AG09309 (cell line): ENCODE measurements around the gene TRMT2A.

Source experiments
- DNase-seq: peaks from one replicate; pipeline ENCODE4 v3.0.0-alpha.2; 2010; ENCODE audit warnings: low read depth
- H3K4me3 ChIP-seq: 2 replicates; pipeline ENCODE4 v1.5.1; 2011; ENCODE audit warnings: mild to moderate bottlenecking, low read depth, low read length, moderate library complexity; ENCODE audit not compliant: control insufficient read depth
- CTCF ChIP-seq: IDR thresholded peaks from 2 replicates; pipeline ENCODE4 v1.5.1; 2011; ENCODE audit warnings: mild to moderate bottlenecking, low read depth, low read length, inconsistent platforms; ENCODE audit not compliant: insufficient read depth, control insufficient read depth; ENCODE audit errors: missing control alignments

The TRMT2A gene

GRCh38 chr22:20106205-20106848 is 10.7 kb downstream of the TRMT2A start:
- no peak for DNase-seq
- no peak overlapping the region for H3K4me3 ChIP-seq

GRCh38 chr22:20105456-20106204 is 11.4 kb downstream of the TRMT2A start:
- H3K4me3 ChIP-seq, result no peak overlapping the region
- TF ChIP-seq CTCF, result no peak
- no peak for DNase-seq

More at GRCh38 chr22:20106205-20106848, 10.7 kb downstream of the TRMT2A start:
- TF ChIP-seq CTCF, result no peak

- H3K4me3 ChIP-seq, result no peak overlapping the region
- TF ChIP-seq CTCF, result no peak
- DNase-seq, result no peak
Observed at GRCh38 chr22:20102203-20102780, 14.7 kb downstream of the TRMT2A start.

GRCh38 chr22:20101638-20102037 is 15.4 kb downstream of the TRMT2A start:
- no peak for TF ChIP-seq CTCF
- no peak for DNase-seq

GRCh38 chr22:20099099-20099711 is 17.8 kb downstream of the TRMT2A start:
- H3K4me3 ChIP-seq, result no peak overlapping the region
- no peak for TF ChIP-seq CTCF
- no peak for DNase-seq

More at GRCh38 chr22:20101638-20102037, 15.4 kb downstream of the TRMT2A start:
- H3K4me3 ChIP-seq, result no peak overlapping the region

- no peak for TF ChIP-seq CTCF
- no peak for DNase-seq
- H3K4me3 ChIP-seq, result no peak overlapping the region
Observed at GRCh38 chr22:20096574-20097420, 20.2 kb downstream of the TRMT2A start.
